Left lung (tissue), 10 donors: ENCODE results near the gene MS4A15. TPM values are rescaled to one million over a fixed set of nuclear protein-coding genes. Genes with fewer than 3 reads are reported as not detected.

Experiments
- ATAC-seq: fragments of 200-7000 bp; cut with Tn5 transposase; one replicate; pipeline ENCODE4 v1.9.1; 2020; ENCODE audit warnings: moderate library complexity
- DNase-seq, 4 donors: peaks; one replicate each; pipeline ENCODE4 v3.0.0-alpha.2; 2013 to 2020
- H3K27ac ChIP-seq, 2 donors: fragments of 200-600 bp; sonication (generic) in 1 of 2; one replicate each; pipeline versions ENCODE4 v1.5.0 to v1.8.0; 2020 to 2021
- H3K27me3 ChIP-seq, 2 donors: fragments of 200-600 bp; sonication (generic) in 1 of 2; one replicate each; pipeline versions ENCODE4 v1.5.0 to v1.8.0; 2020 to 2021
- H3K36me3 ChIP-seq, 2 donors: fragments of 200-600 bp; sonication (generic) in 1 of 2; one replicate each; pipeline versions ENCODE4 v1.5.0 to v1.8.0; 2020 to 2021
- H3K4me1 ChIP-seq, 2 donors: fragments of 200-600 bp; one replicate each; pipeline ENCODE4 v1.8.0; 2021
- H3K4me3 ChIP-seq, 2 donors: fragments of 200-600 bp; sonication (generic) in 1 of 2; one replicate each; pipeline versions ENCODE4 v1.5.0 to v1.8.0; 2020 to 2021; ENCODE audit warnings: mild to moderate bottlenecking in 1 of 2
- H3K9me3 ChIP-seq, 2 donors: fragments of 200-600 bp; sonication (generic) in 1 of 2; one replicate each; pipeline versions ENCODE4 v1.5.0 to v1.8.0; 2020 to 2021
- intact Hi-C, 2 donors: fragments of 100-400 bp; cut with DNase I; formaldehyde crosslinking; loops; one replicate each; pipeline versions ENCODE4 v1.11.2 to v1.14.2; 2022
- polyA plus RNA-seq, 6 donors: library from polyadenylated mRNA; unstranded; fragments of 120-200 nt; gene quantifications; one replicate each; pipeline ENCODE4 v1.2.1, GENCODE V29; 2013; ENCODE audit not compliant: insufficient read length in 6 of 6
- total RNA-seq, 2 donors: library from RNA; stranded (reverse); fragmentation: NEBNext Ultra II Directional; extraction: Animal tissue kit (Norgen Biotek cat#: 25700); gene quantifications; one replicate each; pipeline ENCODE4 v1.2.1, GENCODE V29; 2021
- TF ChIP-seq, protein P1 (sequence below), 2 donors: fragments of 200-600 bp; sonication (generic) in 1 of 2; IDR thresholded peaks; one replicate each; pipeline versions ENCODE4 v1.5.0 to v1.8.0; 2021; ENCODE audit warnings: antibody characterized with exemption in 2 of 2
- donor health status: DM: no; HTN: yes; CAD: no.
- donor health status: DM: no; HTN: no; CAD: no.

The MS4A15 gene
- total and polyA plus RNA-seq, 8 donors = 8.7 to 13.4 TPM; not detected in 6

DNA sequence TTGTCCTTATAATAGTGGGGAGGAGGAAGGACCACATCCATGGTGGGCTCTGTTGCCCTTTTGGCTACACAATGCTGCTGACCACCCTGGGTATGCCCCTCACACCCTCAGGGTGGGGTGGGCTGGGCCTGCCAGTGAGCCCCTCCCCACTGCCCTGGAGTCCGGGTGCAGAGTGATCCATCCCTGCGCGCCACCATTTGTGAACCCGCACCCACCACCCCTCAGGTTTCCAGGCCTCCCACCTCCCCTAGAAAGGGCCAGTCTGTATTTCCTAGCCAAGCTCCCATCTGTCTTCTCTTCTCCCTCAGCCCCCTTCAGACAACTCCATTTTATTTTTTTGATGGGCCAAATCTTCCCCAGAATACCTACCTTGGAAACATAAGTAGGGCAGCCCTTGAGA, 53.5 kb downstream of the MS4A15 start:
- H3K36me3 ChIP-seq = no peaks in the 10 kb centered on the region
- intact Hi-C loops = no loop called here
- H3K27me3 ChIP-seq = peaks cover 4 to 39% of the 10 kb centered on the region in 2 donors
- TF ChIP-seq, protein P1, sequence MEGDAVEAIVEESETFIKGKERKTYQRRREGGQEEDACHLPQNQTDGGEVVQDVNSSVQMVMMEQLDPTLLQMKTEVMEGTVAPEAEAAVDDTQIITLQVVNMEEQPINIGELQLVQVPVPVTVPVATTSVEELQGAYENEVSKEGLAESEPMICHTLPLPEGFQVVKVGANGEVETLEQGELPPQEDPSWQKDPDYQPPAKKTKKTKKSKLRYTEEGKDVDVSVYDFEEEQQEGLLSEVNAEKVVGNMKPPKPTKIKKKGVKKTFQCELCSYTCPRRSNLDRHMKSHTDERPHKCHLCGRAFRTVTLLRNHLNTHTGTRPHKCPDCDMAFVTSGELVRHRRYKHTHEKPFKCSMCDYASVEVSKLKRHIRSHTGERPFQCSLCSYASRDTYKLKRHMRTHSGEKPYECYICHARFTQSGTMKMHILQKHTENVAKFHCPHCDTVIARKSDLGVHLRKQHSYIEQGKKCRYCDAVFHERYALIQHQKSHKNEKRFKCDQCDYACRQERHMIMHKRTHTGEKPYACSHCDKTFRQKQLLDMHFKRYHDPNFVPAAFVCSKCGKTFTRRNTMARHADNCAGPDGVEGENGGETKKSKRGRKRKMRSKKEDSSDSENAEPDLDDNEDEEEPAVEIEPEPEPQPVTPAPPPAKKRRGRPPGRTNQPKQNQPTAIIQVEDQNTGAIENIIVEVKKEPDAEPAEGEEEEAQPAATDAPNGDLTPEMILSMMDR (IDR thresholded peaks at IDR 0.05) = no peak
- H3K4me1 ChIP-seq = no peaks in the 10 kb centered on the region
- no peaks in the 10 kb centered on the region for H3K9me3 ChIP-seq
- no peak for ATAC-seq
- no peak for DNase-seq
- no peak overlapping the region for H3K27ac ChIP-seq
- H3K4me3 ChIP-seq = no peak overlapping the region

DNA sequence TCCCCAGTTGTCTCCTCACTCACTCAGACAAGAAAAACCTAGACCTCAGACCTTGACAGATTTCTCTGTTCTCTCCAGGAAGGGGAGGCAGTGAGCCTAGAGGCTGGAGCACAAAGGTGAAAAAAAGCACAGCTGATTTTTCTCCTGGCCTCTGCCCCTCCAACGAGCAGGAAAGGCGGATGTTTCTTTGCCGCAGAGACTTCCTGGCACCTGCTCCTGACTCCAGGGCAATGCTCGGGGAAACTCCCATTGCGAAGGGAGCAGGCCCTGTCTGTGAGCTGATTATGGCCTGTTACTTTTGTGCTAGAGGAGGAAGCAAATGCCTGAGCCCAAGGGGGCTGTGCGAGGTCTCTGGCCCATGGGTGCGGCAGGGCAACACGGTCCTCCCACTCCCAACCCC, 53.9 kb downstream of the MS4A15 start:
- Histone ChIP-seq H3K4me3 (no peak overlapping the region), H3K27me3 (peaks cover 4 to 39% of the 10 kb centered on the region in 2 donors), H3K36me3 (no peaks in the 10 kb centered on the region), H3K9me3 (no peaks in the 10 kb centered on the region), H3K4me1 (no peaks in the 10 kb centered on the region), H3K27ac (no peak overlapping the region)
- TF ChIP-seq, protein P1 (IDR thresholded peaks at IDR 0.05) = no peak
- intact Hi-C loops = no loop called here
- ATAC-seq = no peak
- DNase-seq = no peak

DNA sequence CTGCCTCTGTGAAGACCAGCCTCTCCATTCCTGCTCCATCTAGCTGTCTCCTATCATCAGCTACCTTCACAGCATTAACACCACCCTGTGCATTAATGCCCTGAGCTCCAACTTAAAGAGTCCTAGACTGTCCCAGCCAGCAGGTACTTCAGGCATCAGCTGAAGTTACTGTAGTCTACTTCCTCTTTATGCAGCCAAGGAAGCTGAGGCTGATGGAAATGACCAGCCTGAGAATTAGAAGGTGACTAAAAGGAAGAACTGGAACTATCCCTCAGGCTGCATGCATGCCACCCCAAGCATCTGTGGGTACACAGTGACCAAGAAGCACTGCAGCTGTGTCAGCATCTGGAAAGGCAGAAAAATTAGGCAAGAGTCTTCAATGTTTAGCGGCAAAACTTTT, 56.7 kb downstream of the MS4A15 start:
- Histone ChIP-seq H3K9me3 (peaks cover 0 to 14% of the 10 kb centered on the region in 2 donors), H3K4me1 (no peaks in the 10 kb centered on the region), H3K27ac (no peak overlapping the region), H3K36me3 (no peaks in the 10 kb centered on the region), H3K27me3 (peaks cover 10 to 55% of the 10 kb centered on the region in 2 donors), H3K4me3 (no peak overlapping the region)
- ATAC-seq (no peak), DNase-seq (no peak)
- TF ChIP-seq, protein P1 (IDR thresholded peaks at IDR 0.05) = no peak
- intact Hi-C loops = no loop called here

DNA sequence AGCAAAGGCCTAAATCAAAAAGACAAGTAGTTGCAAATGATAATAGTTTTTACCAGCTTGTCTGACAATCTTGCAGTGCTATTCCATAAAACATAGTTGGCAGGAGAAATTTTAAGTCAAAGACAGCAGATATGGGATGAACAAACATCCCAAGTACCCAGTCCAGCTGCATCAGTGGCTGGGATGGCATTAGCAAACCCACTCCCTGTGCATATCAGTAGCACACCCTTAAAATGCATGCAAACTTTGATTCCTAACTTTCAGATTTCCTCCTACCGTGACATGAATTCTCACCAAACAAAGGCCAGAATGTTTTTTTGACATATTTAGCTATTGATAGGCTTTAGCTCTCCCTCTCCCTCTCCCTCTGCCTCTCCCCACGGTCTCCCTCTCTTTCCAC, 57.4 kb downstream of the MS4A15 start:
- peaks cover 0 to 14% of the 10 kb centered on the region in 2 donors for H3K9me3 ChIP-seq
- no peak overlapping the region for H3K4me3 ChIP-seq
- H3K27me3 ChIP-seq = peaks cover 10 to 61% of the 10 kb centered on the region in 2 donors
- no peak overlapping the region for H3K27ac ChIP-seq
- H3K36me3 ChIP-seq = no peaks in the 10 kb centered on the region
- DNase-seq (no peak), ATAC-seq (no peak)
- intact Hi-C loops = no loop called here
- TF ChIP-seq, protein P1 (IDR thresholded peaks at IDR 0.05) = no peak
- H3K4me1 ChIP-seq = no peaks in the 10 kb centered on the region

DNA sequence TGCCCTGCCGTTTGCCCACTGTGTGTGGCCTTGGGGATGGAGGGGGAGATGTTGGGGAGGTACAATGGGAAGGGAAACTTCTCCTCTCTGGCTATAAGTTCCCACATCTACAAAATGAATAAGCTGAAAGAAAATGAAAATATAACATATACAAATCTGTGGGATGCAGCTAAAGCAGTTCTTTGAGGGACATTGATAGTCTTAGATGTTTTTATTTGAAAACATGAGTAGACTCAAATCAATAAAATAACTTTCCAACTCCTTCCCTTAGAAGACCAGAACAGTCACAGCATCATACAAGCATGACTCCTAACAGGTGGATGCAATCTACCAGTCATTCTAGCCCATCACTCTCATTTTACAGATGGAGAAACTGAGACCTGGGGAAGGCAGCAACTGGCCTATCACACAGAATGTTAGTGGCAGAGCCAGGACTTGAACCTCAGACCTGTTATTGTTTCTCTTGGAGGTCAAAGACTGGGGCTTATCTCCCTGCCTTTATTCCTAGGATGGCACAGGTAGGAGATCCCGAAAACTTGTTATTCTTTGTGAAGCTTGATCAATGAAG, 60.0 kb downstream of the MS4A15 start:
- ATAC-seq (no peak), DNase-seq (no peak)
- TF ChIP-seq, protein P1 (IDR thresholded peaks at IDR 0.05) = no peak
- H3K27me3 ChIP-seq = peaks cover 14 to 60% of the 10 kb centered on the region in 2 donors
- H3K36me3 ChIP-seq = no peaks in the 10 kb centered on the region
- no peak overlapping the region for H3K27ac ChIP-seq
- peaks cover 0 to 14% of the 10 kb centered on the region in 2 donors for H3K9me3 ChIP-seq
- H3K4me3 ChIP-seq = no peak overlapping the region
- intact Hi-C loops = no loop called here
- H3K4me1 ChIP-seq = no peaks in the 10 kb centered on the region
